ENCODE measurements around the gene TRIM24.

The TRIM24 gene

GRCh38 chr7:138510003-138510402, 49.9 kb downstream of the TRIM24 start:
- DNase-seq (ENCODE audit: low read depth in 1 of 2, low spot score in 1 of 2) = no peak
- Histone ChIP-seq H3K4me3 (replicated peaks; ENCODE audit: insufficient read depth, low read length) (no peak overlapping the region), H3K27me3 (ENCODE audit: insufficient read depth, poor library complexity, severe bottlenecking) (no peaks in the 10 kb centered on the region), H3K27ac (replicated peaks) (no peak overlapping the region)
- TF ChIP-seq POLR2AphosphoS5 (IDR thresholded peaks at IDR 0.05; ENCODE audit: low read depth) (no peak), GABPA (IDR thresholded peaks at IDR 0.05; ENCODE audit: low read depth) (no peak), REST (IDR thresholded peaks at IDR 0.05; ENCODE audit: insufficient replicate concordance, low read depth) (no peak)

GRCh38 chr7:138512092-138512858, 52.2 kb downstream of the TRIM24 start:
- TF ChIP-seq CTCF (IDR thresholded peaks at IDR 0.05; ENCODE audit: insufficient read depth, low read length) (no peak), SPI1 (IDR thresholded peaks at IDR 0.05; ENCODE audit: borderline replicate concordance, low read depth) (no peak), REST (IDR thresholded peaks at IDR 0.05; ENCODE audit: insufficient replicate concordance, low read depth) (no peak), GABPA (IDR thresholded peaks at IDR 0.05; ENCODE audit: low read depth) (no peak), POLR2AphosphoS5 (IDR thresholded peaks at IDR 0.05; ENCODE audit: low read depth) (no peak)
- no peaks in the 10 kb centered on the region for H3K27me3 ChIP-seq (ENCODE audit: insufficient read depth, poor library complexity, severe bottlenecking)
- no peak overlapping the region for H3K4me3 ChIP-seq (replicated peaks; ENCODE audit: insufficient read depth, low read length)
- no peak overlapping the region for H3K27ac ChIP-seq (replicated peaks)
- DNase-seq (ENCODE audit: low read depth in 1 of 2, low spot score in 1 of 2) = no peak

GRCh38 chr7:138512885-138513284, 52.8 kb downstream of the TRIM24 start:
- Histone ChIP-seq H3K27ac (replicated peaks) (no peak overlapping the region), H3K4me3 (replicated peaks; ENCODE audit: insufficient read depth, low read length) (no peak overlapping the region), H3K27me3 (ENCODE audit: insufficient read depth, poor library complexity, severe bottlenecking) (no peaks in the 10 kb centered on the region)
- no peak for DNase-seq (ENCODE audit: low read depth in 1 of 2, low spot score in 1 of 2)
- TF ChIP-seq GABPA (IDR thresholded peaks at IDR 0.05; ENCODE audit: low read depth) (no peak), CTCF (IDR thresholded peaks at IDR 0.05; ENCODE audit: insufficient read depth, low read length) (no peak), POLR2AphosphoS5 (IDR thresholded peaks at IDR 0.05; ENCODE audit: low read depth) (no peak), REST (IDR thresholded peaks at IDR 0.05; ENCODE audit: insufficient replicate concordance, low read depth) (no peak), SPI1 (IDR thresholded peaks at IDR 0.05; ENCODE audit: borderline replicate concordance, low read depth) (no peak)
